ENCODE measurements around the gene MPRIP.
A peak's percentile ranks its signal among the peaks of the same experiment; 100 is the strongest.

MPRIP gene

DNA sequence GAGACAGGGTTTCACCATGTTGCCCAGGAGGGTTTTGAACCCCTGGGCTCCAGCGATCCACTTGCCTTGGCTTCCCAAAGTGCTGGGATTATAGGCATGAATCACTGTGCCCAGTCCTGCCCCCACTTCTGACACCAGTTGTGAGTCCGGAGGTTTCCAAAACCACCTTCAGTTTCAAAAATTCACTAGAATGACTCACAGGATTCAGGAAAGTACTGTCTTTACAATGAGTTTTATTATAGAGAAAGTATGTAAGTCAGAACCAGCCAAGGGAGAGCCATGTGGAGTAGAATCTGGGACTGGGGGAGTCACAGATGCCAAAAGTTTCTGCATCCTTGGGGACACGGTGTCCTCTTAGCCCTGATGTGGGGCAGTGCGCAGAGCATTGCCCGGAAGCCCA, 108.8 kb downstream of the MPRIP start:
- DNase-seq (ENCODE audit: low read depth in 2 of 2), result peak; percentile 59 to 90

DNA sequence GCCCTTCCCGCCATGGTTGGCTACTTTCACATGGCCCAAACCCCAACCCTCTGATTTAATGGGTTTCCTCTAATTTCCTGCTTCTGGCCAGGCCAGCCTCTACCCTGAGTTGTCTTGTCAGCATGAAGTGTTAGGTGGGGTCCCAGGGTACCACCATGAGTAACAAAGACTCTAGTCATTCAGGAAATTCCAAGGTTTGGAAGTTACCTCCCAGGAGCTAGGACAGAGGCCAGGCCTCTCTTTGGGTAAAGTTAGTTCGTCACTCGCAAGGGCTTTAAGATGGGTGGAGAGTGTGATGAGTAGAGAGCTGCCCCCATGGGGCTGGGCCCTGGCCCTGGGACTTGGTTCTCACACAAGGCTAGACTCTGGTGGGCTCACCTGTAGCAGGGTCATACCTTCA, 109.3 kb downstream of the MPRIP start:
- TF ChIP-seq, protein P1, sequence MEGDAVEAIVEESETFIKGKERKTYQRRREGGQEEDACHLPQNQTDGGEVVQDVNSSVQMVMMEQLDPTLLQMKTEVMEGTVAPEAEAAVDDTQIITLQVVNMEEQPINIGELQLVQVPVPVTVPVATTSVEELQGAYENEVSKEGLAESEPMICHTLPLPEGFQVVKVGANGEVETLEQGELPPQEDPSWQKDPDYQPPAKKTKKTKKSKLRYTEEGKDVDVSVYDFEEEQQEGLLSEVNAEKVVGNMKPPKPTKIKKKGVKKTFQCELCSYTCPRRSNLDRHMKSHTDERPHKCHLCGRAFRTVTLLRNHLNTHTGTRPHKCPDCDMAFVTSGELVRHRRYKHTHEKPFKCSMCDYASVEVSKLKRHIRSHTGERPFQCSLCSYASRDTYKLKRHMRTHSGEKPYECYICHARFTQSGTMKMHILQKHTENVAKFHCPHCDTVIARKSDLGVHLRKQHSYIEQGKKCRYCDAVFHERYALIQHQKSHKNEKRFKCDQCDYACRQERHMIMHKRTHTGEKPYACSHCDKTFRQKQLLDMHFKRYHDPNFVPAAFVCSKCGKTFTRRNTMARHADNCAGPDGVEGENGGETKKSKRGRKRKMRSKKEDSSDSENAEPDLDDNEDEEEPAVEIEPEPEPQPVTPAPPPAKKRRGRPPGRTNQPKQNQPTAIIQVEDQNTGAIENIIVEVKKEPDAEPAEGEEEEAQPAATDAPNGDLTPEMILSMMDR (IDR thresholded peaks at IDR 0.05; ENCODE audit: low read depth, low read length), result no peak
- peak; percentile 49 to 83 for DNase-seq (ENCODE audit: low read depth in 2 of 2)
- H3K4me3 ChIP-seq (replicated peaks in 1 of 2; ENCODE audit: low read depth in 2 of 2, low read length in 2 of 2), result no peak overlapping the region

More for the DNA sequence above, 108.8 kb downstream of the MPRIP start:
- TF ChIP-seq, protein P1 (IDR thresholded peaks at IDR 0.05; ENCODE audit: low read depth, low read length), result no peak
- no peak overlapping the region for H3K4me3 ChIP-seq (replicated peaks in 1 of 2; ENCODE audit: low read depth in 2 of 2, low read length in 2 of 2)

DNA sequence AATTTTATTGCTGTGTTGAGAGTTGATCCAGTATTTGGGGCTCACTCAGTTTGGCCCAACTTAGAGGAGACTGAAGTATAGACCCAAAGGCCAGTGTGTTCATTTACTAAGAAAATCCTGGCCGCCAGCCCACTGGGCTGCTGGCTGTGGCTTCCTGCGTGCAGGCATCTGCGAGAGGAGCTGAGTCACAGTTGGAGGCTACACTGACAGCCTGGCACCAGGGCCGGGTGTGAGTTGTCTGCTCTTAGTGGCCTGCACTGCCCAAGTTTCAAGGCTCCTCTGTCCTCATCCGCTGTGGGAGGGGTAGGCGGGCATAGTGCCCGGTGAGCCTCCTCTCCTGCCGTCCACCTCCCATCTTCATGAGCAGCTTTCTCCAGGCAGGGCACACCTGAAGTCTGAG, 109.7 kb downstream of the MPRIP start:
- no peak overlapping the region for H3K4me3 ChIP-seq (replicated peaks in 1 of 2; ENCODE audit: low read depth in 2 of 2, low read length in 2 of 2)
- DNase-seq (ENCODE audit: low read depth in 2 of 2), result peak; percentile 93 to 95
- TF ChIP-seq, protein P1 (IDR thresholded peaks at IDR 0.05; ENCODE audit: low read depth, low read length), result no peak

DNA sequence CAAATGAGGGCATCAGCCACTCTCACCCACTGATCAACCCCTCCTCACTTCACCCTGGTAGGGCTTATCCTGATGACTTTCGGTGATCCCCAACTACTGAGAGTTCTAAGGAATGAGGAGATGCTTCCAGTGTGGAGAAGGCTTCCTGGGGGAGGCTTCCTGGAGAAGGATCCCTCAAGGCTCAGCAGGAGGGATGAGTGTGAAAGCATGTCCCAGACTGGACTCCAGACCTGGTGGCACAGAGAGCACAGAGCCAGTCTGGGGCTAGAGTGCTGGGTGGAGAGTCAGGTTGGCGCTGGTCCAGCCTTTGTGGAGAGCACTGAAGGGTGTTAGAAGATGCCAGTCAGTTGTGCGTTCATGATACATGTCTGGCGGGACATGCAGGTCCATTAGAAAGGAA, 110.1 kb downstream of the MPRIP start:
- H3K4me3 ChIP-seq (replicated peaks in 1 of 2; ENCODE audit: low read depth in 2 of 2, low read length in 2 of 2), result no peak overlapping the region
- TF ChIP-seq, protein P1 (IDR thresholded peaks at IDR 0.05; ENCODE audit: low read depth, low read length), result no peak
- peak; percentile 15 to 19 for DNase-seq (ENCODE audit: low read depth in 2 of 2)

DNA sequence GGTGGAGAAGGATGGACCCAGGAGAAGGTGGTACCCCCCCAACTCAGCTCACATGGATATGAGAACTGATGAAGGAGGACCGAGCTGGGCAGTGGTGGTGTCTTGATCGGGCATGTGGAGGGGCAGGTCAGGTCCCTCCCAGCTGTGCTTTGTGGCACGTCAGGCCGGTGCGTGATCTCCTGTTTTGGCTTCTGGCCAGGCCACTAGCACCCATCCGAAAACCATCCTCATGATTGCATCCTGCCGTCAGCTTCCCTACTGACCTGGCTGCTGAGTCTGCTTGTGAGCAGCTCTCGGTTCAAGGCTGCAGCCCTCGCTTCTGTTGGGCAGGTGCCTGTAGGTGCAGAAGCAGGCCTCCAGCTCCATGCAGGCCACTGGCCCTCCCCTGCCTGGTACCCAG, 110.8 kb downstream of the MPRIP start:
- TF ChIP-seq, protein P1 (IDR thresholded peaks at IDR 0.05; ENCODE audit: low read depth, low read length), result no peak
- DNase-seq (ENCODE audit: low read depth in 2 of 2), result no peak
- no peak overlapping the region for H3K4me3 ChIP-seq (replicated peaks in 1 of 2; ENCODE audit: low read depth in 2 of 2, low read length in 2 of 2)

DNA sequence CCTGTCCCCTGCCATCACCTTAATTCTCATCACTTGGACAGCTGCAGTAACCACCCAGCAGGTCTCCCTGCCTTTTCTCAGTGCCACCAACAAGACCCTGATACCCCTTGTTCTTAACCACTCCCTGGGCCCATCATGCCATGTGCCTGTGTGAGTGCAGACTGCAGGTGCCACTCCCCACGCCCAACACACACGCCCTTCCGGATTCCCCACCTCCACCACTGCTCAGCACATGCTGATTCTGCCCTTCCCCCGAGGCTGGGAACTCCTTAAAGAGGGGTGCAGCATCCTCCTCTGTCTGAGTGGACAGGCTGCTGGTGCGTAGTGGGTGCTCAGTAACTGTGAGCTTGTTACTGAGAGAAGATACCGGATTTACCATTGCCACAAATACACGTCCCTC, 111.5 kb downstream of the MPRIP start:
- DNase-seq (ENCODE audit: low read depth in 2 of 2), result no peak
- TF ChIP-seq, protein P1 (IDR thresholded peaks at IDR 0.05; ENCODE audit: low read depth, low read length), result no peak
- H3K4me3 ChIP-seq (replicated peaks in 1 of 2; ENCODE audit: low read depth in 2 of 2, low read length in 2 of 2), result no peak overlapping the region

DNA sequence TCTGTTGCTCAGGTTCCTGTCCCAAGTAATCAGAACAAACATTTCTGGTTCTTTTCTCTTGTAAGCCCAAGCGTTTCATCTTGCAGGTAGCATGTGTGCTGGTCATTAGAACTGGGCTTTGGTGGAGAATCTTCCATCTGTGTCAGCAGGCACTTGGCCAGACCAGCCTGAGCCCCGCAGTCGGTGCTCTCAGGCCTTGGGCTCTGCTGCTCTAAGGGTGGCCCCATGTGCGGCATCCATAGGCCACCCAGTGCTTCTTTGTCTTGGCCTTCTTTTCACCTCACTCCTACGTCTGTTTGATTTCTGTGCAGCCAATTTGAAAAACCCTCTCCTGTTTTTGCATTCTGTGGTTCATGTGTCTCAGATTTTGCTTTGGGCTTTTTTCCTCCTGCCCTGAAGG, 112.3 kb downstream of the MPRIP start:
- TF ChIP-seq, protein P1 (IDR thresholded peaks at IDR 0.05; ENCODE audit: low read depth, low read length), result no peak
- no peak for DNase-seq (ENCODE audit: low read depth in 2 of 2)
- H3K4me3 ChIP-seq (replicated peaks in 1 of 2; ENCODE audit: low read depth in 2 of 2, low read length in 2 of 2), result no peak overlapping the region

All from cardiac fibroblast (primary cell).